Stromal cell of bone marrow (primary cell): ENCODE measurements around the gene CD4.
A peak's percentile ranks its signal among the peaks of the same experiment; 100 is the strongest.

Experiments used
- DNase-seq: peaks from one replicate; pipeline ENCODE4 v3.0.0-alpha.2; 2012; ENCODE audit warnings: low read depth

Gene CD4

DNA sequence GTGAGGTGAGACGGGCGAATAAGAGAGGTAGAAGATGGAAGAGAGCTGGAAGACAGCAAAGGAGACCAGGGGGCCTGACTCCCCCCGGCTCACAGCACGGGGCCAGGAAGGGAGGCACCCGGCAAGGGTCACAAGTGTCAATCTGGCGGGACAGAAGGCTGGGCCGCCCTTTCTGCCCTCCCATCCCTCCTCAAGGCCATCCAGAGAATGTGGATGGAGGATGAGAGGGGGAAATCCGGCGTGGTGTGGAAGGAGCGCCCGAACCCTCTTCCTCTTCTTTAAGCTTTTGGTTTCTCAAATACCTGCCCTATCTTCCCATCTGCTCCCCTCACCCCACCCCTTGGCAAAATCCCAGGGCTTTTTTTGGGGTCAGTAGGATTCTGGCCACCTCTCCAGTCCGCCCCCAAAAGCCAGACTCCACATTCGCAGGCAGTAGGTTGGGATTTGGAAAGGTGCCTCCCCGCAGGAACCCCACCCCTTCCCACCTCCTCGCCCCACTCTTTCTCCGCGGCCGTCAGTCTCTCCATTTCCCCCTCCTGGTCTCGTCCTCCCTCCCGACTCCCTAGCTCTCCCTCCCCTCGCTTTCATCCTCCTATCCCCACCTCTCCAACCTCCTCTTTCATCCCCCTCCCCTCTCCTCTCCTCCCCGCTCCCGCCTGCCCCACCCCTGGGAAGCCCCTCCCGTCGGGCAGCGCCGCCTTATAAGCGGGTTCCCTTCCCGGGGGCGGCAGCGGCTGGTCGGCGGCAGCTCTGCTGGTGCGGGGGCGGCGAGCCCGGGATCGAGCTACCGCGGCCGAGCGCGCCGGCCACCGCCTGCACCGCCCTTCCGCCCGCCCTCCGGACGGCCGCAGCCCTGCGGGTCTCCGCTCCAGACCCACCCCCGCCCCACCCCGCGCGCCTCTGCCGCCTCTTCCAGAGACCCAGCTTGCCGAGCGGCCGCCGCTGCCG is 23.4 kb upstream of the CD4 start, which contains the start of gene PTMS:
PTMS (plus strand) TSS at position 730 of the 948 bp plus-strand sequence. CDS start 343 bp downstream, outside the sequence.
- peak; percentile 68 for DNase-seq

- peak; percentile 60 for DNase-seq
These were observed 22.5 kb upstream of the CD4 start for GRCh38 chr12:6766651-6767349.

- no peak for DNase-seq
These were observed 21.7 kb upstream of the CD4 start for GRCh38 chr12:6767353-6768319.

DNA sequence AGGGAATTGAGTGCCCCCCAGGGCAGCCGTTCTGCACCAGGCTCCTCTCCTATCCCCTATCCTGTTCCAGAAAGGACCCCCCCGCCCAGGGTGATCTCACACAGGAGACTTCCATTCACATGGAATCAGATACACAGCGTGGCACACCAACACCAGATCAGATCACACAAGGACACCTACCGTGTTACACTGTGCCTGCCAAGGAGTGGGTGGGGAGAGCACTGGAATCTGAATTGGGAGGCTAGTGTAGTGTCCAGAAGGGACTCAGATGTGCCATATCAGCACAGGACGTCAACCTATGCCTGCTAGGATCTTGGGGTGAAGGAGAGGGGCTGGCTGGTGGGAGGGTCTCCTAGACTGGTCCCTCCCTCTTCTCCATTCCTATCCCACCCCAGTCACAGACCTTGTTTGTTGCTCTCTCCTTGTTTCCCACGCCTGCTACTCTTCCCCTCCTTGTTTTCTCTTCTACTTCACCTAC is 20.9 kb upstream of the CD4 start:
- no peak for DNase-seq

DNA sequence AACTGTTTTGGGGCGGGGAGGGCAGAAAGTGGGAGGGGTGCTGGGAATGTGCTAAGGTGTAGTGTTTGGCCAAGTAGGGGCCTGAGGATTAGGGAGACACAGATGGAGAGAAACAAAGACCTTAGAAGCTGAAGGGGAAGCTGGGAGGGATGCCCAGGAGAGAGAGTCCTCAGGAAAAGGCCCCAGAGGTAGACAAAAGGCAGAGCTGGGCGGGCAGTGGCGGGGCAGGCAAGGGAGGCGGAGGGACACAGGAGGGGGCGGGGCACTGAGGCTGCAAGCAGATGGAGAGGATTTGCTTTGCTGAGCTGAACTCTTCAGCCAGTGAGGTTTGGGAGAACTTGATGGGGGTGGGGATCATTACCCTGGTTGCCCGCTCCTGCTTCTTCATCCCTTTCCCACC is 20.3 kb upstream of the CD4 start:
- DNase-seq: no peak

GRCh38 chr12:6769666-6770065 is 19.7 kb upstream of the CD4 start:
- DNase-seq: no peak

DNA sequence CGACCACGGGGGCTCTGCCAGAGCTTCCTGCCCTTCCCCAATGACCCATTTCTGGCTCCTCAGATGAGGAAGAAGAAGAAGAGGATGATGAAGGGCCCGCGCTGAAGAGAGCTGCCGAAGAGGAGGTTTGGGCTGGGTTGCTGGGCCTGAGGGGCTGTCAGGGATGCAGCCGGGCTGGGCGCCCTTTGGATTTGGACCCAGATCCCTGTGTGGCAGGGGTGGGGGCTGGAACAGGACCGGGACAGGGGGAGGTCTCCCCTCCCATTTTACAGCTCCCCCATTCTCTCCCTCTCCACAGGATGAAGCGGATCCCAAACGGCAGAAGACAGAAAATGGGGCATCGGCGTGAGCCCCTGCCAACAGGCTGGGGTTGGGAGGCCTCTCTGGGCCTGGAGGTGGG is 19.2 kb upstream of the CD4 start:
- no peak for DNase-seq

DNA sequence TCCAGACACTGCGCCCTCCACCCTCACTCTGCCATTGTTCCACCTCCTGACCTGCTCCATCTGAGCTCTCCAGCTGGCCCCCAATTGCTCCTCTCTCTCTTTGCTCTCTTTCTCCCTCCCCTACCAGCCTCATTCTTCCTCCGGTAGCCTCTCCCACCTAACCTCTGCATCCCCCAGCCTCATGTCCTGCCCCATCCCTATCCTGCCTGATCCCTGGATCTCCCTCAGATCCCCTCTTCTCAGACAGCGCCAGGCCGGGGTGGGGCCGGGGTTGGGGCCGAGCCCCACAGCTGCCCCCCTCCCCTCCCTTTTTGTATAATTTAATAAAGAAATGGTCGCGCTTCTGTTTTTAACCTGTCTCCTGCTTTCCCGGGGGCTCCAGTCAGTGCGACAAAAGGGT is 18.7 kb upstream of the CD4 start:
- no peak for DNase-seq

DNA sequence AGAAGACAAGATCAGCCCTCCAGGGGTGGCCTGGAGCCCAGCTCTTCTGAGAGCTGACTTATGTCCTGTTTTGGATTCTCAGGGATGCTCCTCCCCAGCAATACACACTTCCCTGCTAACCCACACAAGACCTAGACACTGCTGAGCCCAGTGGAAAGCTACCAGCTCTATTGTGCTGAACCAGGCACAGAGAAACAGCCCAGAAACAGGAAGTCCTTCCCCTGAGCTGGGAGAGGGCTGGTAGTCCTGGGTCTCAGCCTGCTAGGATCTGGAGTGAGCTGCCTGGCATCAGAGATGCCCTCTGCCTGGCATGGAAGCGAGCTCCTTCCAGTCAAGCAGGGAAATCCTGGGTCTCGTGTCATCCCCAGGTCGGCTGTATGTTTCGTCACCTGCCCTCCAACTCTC is 18.2 kb upstream of the CD4 start:
- DNase-seq: no peak

- no peak for DNase-seq
These were observed 17.6 kb upstream of the CD4 start for GRCh38 chr12:6771509-6772330.

- DNase-seq: no peak
These were observed 17.0 kb upstream of the CD4 start, which contains the start of gene LAG3 for GRCh38 chr12:6772331-6772695. Gene LAG3 (plus strand): TSS chr12:6772520. CDS start chr12:6772853, 333 bp downstream.

DNA sequence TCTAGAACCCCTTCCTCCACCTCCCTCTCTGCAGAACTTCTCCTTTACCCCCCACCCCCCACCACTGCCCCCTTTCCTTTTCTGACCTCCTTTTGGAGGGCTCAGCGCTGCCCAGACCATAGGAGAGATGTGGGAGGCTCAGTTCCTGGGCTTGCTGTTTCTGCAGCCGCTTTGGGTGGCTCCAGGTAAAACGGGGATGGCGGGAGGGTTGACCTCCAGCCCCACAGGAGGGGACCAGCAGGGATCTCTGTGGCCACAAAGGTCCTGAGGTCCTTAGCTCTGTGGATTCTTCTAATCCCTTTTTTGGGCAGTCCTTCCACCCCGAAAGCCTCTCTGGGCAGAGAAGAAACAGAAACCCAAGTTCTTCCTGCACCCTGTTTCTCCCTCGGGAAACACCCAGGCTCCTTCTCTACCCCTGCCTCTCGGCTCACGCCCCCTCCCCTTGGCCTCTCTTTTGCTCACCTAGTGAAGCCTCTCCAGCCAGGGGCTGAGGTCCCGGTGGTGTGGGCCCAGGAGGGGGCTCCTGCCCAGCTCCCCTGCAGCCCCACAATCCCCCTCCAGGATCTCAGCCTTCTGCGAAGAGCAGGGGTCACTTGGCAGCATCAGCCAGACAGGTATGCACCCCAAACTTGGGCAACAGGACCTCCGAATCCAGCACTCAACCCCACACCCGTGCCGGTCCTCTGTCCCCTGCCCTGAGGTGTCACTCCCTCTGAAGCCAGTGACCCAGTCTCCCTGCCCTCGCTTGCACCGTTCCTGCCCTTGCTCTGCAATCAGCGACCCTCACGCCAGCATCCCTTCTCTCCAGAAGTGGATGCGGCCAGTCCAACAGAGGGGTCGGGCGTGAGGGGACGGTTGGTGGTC is 16.4 kb upstream of the CD4 start:
- DNase-seq: no peak

GRCh38 chr12:6773590-6774351 is 15.6 kb upstream of the CD4 start:
- no peak for DNase-seq

DNA sequence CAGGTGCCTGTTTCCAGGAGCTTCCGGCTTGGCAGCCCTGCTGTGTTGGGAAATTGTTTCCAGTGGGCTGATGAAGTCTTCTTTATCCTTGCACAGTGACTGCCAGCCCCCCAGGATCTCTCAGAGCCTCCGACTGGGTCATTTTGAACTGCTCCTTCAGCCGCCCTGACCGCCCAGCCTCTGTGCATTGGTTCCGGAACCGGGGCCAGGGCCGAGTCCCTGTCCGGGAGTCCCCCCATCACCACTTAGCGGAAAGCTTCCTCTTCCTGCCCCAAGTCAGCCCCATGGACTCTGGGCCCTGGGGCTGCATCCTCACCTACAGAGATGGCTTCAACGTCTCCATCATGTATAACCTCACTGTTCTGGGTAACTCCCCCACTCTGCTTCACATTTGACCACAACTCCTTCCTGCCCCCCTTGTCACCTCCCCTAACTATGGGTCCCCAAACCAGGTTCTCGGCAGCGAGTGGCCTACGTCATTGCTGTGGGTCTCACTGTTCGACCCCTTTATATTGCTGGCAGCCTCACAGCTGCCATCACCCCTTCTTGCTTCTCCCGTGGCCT is 14.7 kb upstream of the CD4 start:
- no peak for DNase-seq

DNA sequence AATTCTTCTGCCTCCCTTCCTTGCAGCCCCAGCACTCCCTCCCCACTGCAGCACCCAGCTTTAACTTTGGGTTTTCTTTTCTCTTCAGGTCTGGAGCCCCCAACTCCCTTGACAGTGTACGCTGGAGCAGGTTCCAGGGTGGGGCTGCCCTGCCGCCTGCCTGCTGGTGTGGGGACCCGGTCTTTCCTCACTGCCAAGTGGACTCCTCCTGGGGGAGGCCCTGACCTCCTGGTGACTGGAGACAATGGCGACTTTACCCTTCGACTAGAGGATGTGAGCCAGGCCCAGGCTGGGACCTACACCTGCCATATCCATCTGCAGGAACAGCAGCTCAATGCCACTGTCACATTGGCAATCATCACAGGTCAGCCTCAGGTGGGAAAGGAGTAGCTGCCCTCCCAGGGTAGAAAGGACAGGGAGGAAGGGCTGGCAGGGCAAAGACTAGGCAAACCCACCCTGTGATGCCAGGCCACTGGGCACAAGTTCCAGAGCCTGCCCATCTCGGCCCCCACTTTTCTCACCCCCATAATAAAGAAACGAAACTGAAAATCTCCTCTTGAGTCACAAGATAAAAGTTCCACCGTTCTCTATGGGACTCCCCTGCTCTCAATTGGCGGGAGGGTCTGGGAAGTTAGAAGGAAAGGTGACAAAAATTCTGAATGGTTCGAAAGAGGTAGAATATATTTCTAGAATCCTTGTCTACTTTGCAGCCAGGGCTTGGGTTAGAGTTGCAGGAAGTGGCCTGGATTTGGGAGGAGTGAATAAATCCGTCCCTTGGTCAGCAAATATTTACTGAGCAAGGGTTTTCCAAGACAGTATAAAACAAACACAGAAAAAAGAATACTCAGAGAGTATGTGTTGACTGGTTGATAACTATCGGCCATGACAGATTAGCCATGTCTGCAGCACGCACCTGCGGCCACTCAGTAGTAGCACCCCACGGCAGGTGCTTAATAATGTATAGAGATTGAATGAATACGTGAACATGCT is 13.8 kb upstream of the CD4 start:
- DNase-seq: no peak

- no peak for DNase-seq
These were observed 11.9 kb upstream of the CD4 start for GRCh38 chr12:6777386-6777785.

GRCh38 chr12:6778217-6778573 is 11.1 kb upstream of the CD4 start:
- DNase-seq: no peak
